EL (cell line): ENCODE results near the gene CYP27B1.
"Not testable (repeated sequence)": the region's sequence is repeated elsewhere in the genome, so short reads cannot be mapped to it uniquely, and the experiment has no call there.

Source experiments
- DNase-seq: peaks from one replicate; pipeline ENCODE4 v3.0.0-alpha.2; 2016

The CYP27B1 gene

DNA sequence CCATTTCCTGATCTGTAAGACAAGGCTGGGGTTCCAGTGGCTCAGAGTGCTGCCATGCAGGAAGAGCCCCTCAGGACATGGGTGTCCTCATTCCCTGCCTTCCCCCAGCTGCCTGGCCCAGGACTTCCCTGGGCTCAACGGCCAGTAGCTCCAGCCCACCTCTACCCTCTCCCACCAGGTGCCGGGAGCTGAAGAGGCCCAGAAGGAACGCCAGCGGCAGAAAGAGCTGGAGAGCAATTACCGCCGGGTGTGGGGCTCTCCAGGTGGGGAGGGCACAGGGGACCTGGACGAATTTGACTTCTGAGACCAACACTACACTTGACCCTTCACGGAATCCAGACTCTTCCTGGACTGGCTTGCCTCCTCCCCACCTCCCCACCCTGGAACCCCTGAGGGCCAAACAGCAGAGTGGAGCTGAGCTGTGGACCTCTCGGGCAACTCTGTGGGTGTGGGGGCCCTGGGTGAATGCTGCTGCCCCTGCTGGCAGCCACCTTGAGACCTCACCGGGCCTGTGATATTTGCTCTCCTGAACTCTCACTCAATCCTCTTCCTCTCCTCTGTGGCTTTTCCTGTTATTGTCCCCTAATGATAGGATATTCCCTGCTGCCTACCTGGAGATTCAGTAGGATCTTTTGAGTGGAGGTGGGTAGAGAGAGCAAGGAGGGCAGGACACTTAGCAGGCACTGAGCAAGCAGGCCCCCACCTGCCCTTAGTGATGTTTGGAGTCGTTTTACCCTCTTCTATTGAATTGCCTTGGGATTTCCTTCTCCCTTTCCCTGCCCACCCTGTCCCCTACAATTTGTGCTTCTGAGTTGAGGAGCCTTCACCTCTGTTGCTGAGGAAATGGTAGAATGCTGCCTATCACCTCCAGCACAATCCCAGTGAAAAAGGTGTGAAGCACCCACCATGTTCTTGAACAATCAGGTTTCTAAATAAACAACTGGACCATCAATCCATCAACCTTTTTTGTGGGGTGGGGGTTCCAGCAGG lies 46.0 kb downstream of the CYP27B1 start:
- DNase-seq = no peak

DNA sequence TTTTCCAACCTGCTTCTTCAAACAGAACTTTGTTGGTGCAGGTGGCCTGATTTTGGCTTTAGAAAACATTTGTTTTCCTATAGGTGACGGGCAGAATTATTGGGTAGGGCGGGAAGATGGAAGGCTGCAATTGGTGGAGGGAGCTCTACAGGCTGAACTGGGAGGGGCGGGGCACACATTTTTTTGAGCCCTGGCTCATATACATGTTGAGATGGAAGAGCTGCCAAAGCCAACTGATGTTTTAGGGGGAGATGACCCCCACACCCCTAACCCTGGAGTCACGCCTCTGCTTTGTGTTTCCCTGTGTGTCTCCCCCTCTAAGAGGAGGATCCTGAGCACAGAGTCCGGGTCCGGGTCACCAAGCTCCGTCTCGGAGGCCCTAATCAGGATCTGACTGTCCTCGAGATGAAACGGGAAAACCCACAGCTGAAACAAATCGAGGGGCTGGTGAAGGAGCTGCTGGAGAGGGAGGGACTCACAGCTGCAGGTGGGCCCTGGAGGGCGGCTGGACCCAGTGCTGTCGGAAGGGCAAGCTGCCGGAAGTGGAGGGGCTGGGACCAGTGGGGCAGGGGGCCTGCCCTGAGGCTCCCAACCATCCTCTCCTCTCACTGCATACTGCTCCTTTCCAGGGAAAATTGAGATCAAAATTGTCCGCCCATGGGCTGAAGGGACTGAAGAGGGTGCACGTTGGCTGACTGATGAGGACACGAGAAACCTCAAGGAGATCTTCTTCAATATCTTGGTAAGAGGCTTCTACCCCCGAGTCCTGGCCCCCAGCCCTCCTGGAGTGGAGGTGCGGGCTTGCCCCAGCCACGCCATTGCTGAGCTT lies 46.9 kb downstream of the CYP27B1 start:
- no peak for DNase-seq

DNA sequence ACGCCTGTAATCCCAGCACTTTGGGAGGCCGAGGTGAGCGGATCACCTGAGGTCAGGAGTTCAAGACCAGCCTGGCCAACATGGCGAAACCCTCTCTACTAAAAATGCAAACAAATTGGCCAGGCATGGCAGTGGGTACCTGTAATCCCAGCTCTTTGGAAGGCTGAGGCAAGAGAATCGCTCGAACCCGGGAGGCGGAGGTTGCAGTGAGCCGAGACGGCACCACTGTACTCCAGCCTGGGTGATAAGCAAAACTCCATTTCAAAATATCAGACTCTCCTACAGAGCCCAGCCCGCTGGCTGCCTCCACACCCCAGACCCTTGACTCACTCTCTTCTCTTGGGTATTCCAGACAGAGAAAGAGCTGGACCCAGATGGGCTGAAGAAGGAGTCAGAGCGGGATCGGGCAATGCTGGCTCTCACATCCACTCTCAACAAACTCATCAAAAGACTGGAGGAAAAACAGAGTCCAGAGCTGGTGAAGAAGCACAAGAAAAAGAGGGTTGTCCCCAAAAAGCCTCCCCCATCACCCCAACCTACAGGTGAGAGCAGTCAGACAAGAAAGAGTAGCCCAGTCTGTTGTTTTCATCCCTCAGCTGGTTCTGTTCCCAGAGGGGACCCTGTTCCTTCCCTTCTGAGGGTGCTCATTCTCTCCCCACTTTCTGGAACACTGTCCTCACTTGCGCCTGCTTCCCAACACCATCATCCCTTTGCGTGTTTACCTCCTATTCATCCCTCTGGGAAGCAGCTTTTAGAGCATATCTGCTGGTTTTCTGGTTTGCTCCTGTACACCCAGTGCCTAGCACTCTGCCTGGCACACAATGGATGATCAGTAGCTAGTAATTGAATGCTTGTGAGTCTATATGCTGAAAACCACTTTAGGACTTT lies 48.0 kb downstream of the CYP27B1 start:
- DNase-seq = no peak

DNA sequence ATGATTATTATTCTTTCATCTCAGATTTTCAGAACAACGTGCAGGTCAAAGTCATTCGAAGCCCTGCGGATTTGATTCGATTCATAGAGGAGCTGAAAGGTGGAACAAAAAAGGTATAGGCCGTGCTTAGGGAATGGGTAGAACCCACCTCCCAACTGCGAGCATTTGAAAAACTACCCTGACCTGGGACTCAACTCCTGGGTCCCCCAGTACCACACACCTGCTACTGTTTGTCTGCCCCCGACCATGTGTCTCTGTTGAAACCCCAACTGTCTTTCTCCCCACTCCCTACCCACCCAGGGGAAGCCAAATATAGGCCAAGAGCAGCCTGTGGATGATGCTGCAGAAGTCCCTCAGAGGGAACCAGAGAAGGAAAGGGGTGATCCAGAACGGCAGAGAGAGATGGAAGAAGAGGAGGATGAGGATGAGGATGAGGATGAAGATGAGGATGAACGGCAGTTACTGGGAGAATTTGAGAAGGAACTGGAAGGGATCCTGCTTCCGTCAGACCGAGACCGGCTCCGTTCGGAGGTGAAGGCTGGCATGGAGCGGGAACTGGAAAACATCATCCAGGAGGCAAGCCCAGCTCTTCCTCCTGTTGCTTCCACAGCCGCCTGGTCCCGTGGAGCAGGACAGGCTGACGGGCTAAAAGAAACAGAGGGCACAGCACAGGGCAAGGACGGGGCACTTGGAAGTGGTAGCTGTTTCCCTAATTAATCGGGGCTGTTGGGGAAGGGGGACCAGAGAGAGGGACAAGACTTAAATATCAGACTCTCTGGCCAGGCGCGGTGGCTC lies 48.8 kb downstream of the CYP27B1 start:
- DNase-seq = no peak

DNA sequence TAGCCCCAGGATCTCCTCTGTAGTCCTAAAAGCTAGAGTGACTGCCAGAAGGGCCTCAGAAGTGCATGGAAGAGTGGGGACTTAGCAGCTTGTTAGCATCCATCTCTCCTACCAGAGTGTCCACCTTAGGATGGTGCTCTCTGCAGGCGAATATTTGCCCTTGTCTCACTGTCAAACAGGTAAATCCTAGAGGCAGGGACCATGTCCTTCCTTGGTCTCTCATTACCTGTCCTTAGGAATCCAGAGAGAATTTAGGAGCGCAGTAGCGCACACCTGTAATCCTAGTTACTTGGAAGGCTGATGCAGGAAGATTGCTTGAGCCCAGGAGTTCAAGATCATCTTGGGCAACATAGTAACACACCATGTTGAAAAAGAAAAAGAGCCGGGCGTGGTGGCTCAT lies 49.7 kb downstream of the CYP27B1 start:
- DNase-seq = no peak

DNA sequence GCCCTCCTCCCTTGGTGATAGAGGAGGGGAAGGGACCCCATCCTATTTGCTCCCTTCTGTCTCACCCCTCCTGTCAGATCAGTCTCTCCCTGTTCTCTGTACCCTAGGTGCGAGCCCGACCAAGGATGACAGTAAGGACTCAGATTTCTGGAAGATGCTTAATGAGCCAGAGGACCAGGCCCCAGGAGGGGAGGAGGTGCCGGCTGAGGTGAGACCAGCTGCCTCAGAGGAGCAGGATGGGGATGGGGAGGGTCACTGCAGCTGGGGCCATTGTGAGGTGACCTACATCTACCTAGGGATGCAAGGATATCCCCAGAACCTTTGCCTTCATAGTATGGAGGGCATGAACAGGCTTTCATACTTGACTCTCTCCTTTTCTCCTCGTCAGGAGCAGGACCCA lies 50.6 kb downstream of the CYP27B1 start:
- DNase-seq = no peak

DNA sequence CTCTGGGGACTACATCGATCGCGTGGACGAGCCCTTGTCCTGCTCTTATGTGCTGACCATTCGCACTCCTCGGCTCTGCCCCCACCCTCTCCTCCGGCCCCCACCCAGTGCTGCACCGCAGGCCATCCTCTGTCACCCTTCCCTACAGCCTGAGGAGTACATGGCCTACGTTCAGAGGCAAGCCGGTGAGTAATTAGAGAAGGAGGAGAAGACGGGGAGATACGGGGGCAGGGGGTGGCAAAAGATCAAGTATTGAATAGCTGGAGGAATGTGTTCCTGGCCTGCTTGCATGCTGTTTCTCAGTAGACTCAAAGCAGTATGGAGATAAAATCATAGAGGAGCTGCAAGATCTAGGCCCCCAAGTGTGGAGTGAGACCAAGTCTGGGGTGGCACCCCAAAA lies 51.1 kb downstream of the CYP27B1 start:
- DNase-seq = no peak

DNA sequence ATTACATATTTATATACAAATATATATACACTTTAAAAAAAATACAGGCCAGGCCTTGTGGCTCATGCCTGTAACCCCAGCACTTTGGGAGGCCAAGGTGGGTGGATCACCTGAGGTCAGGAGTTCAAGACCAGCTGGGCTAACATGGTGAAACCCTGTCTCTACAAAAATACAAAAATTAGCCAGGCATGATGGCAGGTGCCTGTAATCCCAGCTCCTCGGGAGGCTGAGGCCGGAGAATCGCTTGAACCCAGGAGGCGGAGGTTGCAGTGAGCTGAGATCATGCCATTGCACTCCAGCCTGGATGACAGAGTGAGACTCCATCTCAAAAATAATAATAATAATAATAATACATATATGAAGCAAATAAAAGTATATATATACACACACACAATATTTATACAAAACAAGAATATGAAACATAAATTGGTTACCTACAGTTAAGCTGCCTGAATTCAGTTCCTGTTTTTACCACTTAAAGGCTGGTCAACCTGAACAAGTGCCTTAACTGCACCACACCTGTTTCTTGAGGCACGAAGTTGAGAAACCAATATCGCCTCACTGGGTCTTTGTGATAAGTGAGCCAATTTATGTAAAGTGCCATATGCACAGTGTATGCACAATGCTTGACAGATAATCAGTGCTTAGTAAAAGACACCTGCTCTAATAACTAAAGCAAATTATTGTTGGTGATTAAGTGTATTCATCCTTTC lies 51.7 kb downstream of the CYP27B1 start:
- not testable (repeated sequence) for DNase-seq

DNA sequence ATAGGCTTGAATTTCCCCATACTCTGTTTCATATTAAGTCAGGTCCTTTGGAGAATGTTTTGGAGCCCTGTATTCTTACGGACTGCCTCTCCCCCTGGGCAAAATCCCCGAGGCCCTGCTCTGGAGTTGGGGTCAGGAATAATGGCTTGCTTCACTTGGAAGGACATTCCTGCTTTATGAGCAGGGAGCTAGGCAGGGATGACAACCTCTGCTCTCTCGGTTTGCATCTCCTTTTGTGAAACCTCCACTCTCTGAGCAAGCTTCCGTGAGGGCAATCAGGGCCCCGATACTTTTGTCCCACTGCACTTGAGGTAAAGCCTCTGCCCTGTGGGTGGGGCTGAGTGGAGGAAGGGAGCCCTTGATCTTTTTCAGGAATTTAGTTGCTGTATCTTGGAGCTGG lies 53.7 kb downstream of the CYP27B1 start:
- DNase-seq = no peak

DNA sequence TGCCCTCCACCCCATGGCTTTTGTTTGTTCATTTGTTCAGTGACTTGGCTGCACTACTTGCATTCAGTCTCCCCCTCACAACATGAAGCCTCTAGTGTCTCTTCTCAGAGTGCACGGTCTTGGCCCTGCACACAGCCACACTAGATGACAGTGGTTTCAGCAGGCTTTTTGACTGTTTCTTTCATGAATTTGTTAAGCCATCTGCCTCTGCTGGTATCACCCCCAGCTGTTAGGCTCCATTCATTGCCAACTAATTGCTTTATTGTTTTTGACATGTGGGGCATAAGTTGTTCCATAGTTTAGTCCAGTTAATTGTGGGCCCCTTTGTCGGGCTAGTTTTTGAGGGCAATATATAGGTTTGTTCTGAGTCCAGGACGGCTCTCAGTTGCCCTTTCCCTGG lies 54.2 kb downstream of the CYP27B1 start:
- no peak for DNase-seq
